Nephron progenitor cell (in vitro differentiated cells): Measurements from ENCODE around the gene ARHGAP24.

ENCODE experiments used
- DNase-seq: peaks from one replicate; pipeline ENCODE4 v3.0.0; 2021
- H3K27ac Mint-ChIP-seq: 2 replicates; pipeline ENCODE4 v1.8.0; 2021; ENCODE audit warnings: mild to moderate bottlenecking, moderate library complexity, mixed read lengths
- H3K27me3 Mint-ChIP-seq: 2 replicates; pipeline ENCODE4 v1.8.0; 2021; ENCODE audit warnings: mild to moderate bottlenecking, low read depth, mixed read lengths; ENCODE audit not compliant: poor library complexity
- H3K36me3 Mint-ChIP-seq: 2 replicates; pipeline ENCODE4 v1.8.0; 2021; ENCODE audit warnings: low read depth, mixed read lengths
- H3K4me1 Mint-ChIP-seq: 2 replicates; pipeline ENCODE4 v1.8.0; 2021; ENCODE audit warnings: mixed read lengths
- H3K4me3 Mint-ChIP-seq: 2 replicates; pipeline ENCODE4 v1.8.0; 2021; ENCODE audit warnings: mild to moderate bottlenecking, moderate library complexity, mixed read lengths
- H3K9me3 Mint-ChIP-seq: 2 replicates; pipeline ENCODE4 v1.8.0; 2021; ENCODE audit warnings: mild to moderate bottlenecking, moderate library complexity, mixed read lengths
- CTCF ChIP-seq: fragments of 200-600 bp; sonication (generic); IDR thresholded peaks from 2 replicates; pipeline ENCODE4 v1.5.0; 2021; ENCODE audit warnings: antibody characterized with exemption

The ARHGAP24 gene

GRCh38 chr4:85603437-85604336 is 128.7 kb downstream of the ARHGAP24 start:
- no peaks in the 10 kb centered on the region for H3K4me1 Mint-ChIP-seq
- no peak for DNase-seq
- no peak for TF ChIP-seq CTCF
- H3K9me3 Mint-ChIP-seq, result no peaks in the 10 kb centered on the region
- H3K27me3 Mint-ChIP-seq, result peaks cover 4% of the 10 kb centered on the region
- no peaks in the 10 kb centered on the region for H3K36me3 Mint-ChIP-seq
- H3K27ac Mint-ChIP-seq, result no peak overlapping the region
- H3K4me3 Mint-ChIP-seq, result no peak overlapping the region

- Mint-ChIP-seq H3K4me3 (no peak overlapping the region), H3K9me3 (no peaks in the 10 kb centered on the region), H3K27me3 (no peaks in the 10 kb centered on the region), H3K4me1 (no peaks in the 10 kb centered on the region), H3K36me3 (no peaks in the 10 kb centered on the region), H3K27ac (no peak overlapping the region)
- no peak for TF ChIP-seq CTCF
- DNase-seq, result no peak
These were observed 131.6 kb downstream of the ARHGAP24 start for GRCh38 chr4:85606505-85606904.

GRCh38 chr4:85607624-85608023 is 132.7 kb downstream of the ARHGAP24 start:
- Mint-ChIP-seq H3K36me3 (no peaks in the 10 kb centered on the region), H3K9me3 (no peaks in the 10 kb centered on the region), H3K27ac (no peak overlapping the region), H3K4me1 (no peaks in the 10 kb centered on the region), H3K4me3 (no peak overlapping the region), H3K27me3 (no peaks in the 10 kb centered on the region)
- no peak for DNase-seq
- TF ChIP-seq CTCF, result no peak

- Mint-ChIP-seq H3K4me1 (no peaks in the 10 kb centered on the region), H3K9me3 (no peaks in the 10 kb centered on the region), H3K36me3 (no peaks in the 10 kb centered on the region)
These were observed 135.5 kb downstream of the ARHGAP24 start for GRCh38 chr4:85610450-85610849.

GRCh38 chr4:85611661-85612060 is 136.7 kb downstream of the ARHGAP24 start:
- no peaks in the 10 kb centered on the region for H3K4me1 Mint-ChIP-seq
- no peak for DNase-seq
- TF ChIP-seq CTCF, result no peak
- no peaks in the 10 kb centered on the region for H3K36me3 Mint-ChIP-seq
- no peaks in the 10 kb centered on the region for H3K9me3 Mint-ChIP-seq
- H3K4me3 Mint-ChIP-seq, result no peak overlapping the region
- H3K27me3 Mint-ChIP-seq, result no peaks in the 10 kb centered on the region
- no peak overlapping the region for H3K27ac Mint-ChIP-seq

More at GRCh38 chr4:85610450-85610849, 135.5 kb downstream of the ARHGAP24 start:
- H3K4me3 Mint-ChIP-seq, result no peak overlapping the region
- H3K27me3 Mint-ChIP-seq, result no peaks in the 10 kb centered on the region
- TF ChIP-seq CTCF, result no peak
- H3K27ac Mint-ChIP-seq, result no peak overlapping the region
- no peak for DNase-seq

- no peak for TF ChIP-seq CTCF
- Mint-ChIP-seq H3K27me3 (no peaks in the 10 kb centered on the region), H3K27ac (no peak overlapping the region), H3K36me3 (no peaks in the 10 kb centered on the region), H3K4me3 (no peak overlapping the region), H3K4me1 (no peaks in the 10 kb centered on the region), H3K9me3 (no peaks in the 10 kb centered on the region)
- no peak for DNase-seq
These were observed 139.0 kb downstream of the ARHGAP24 start for GRCh38 chr4:85613901-85614300.
